ENCODE data around the gene PLAC9.
"Not testable (repeated sequence)": the region's sequence is repeated elsewhere in the genome, so short reads cannot be mapped to it uniquely, and the experiment has no call there.

PLAC9 gene

GRCh38 chr10:80140251-80140650, 7.7 kb downstream of the PLAC9 start:
- no peak for DNase-seq

GRCh38 chr10:80141696-80142460, 9.3 kb downstream of the PLAC9 start:
- no peak for DNase-seq

- peak; percentile 41 to 83 for DNase-seq
These were observed 11.7 kb downstream of the PLAC9 start for GRCh38 chr10:80144067-80144695.

GRCh38 chr10:80144696-80145131, 12.2 kb downstream of the PLAC9 start:
- DNase-seq: no peak

GRCh38 chr10:80145406-80146308, 13.1 kb downstream of the PLAC9 start:
- not testable (repeated sequence) for DNase-seq

GRCh38 chr10:80146918-80147317, 14.4 kb downstream of the PLAC9 start:
- no peak for DNase-seq

- DNase-seq: no peak
These were observed 15.8 kb downstream of the PLAC9 start for GRCh38 chr10:80148166-80148805.

GRCh38 chr10:80149123-80149522, 16.6 kb downstream of the PLAC9 start:
- DNase-seq: no peak

- DNase-seq: no peak
These were observed 17.6 kb downstream of the PLAC9 start for GRCh38 chr10:80150172-80150571.

- DNase-seq: no peak
These were observed 20.3 kb downstream of the PLAC9 start for GRCh38 chr10:80152820-80153219.

GRCh38 chr10:80153460-80153859, 20.9 kb downstream of the PLAC9 start:
- no peak for DNase-seq

- no peak for DNase-seq
These were observed 22.1 kb downstream of the PLAC9 start for GRCh38 chr10:80154626-80154977.

- DNase-seq: no peak
These were observed 22.6 kb downstream of the PLAC9 start for GRCh38 chr10:80154978-80155695.

GRCh38 chr10:80155696-80156215, 23.2 kb downstream of the PLAC9 start:
- no peak for DNase-seq

GRCh38 chr10:80156216-80156615, 23.7 kb downstream of the PLAC9 start:
- no peak for DNase-seq

- DNase-seq: no peak
These were observed 25.0 kb downstream of the PLAC9 start for GRCh38 chr10:80157561-80157960.

GRCh38 chr10:80158126-80158525, 25.6 kb downstream of the PLAC9 start:
- no peak for DNase-seq

- no peak for DNase-seq
These were observed 26.1 kb downstream of the PLAC9 start for GRCh38 chr10:80158598-80159127.

- DNase-seq: no peak
These were observed 26.8 kb downstream of the PLAC9 start for GRCh38 chr10:80159166-80159873.

GRCh38 chr10:80160361-80161320, 28.1 kb downstream of the PLAC9 start:
- DNase-seq: no peak

Measured in NCI-H526 (cell line).